ENCODE results near the gene GPR17.

GPR17 gene

DNA sequence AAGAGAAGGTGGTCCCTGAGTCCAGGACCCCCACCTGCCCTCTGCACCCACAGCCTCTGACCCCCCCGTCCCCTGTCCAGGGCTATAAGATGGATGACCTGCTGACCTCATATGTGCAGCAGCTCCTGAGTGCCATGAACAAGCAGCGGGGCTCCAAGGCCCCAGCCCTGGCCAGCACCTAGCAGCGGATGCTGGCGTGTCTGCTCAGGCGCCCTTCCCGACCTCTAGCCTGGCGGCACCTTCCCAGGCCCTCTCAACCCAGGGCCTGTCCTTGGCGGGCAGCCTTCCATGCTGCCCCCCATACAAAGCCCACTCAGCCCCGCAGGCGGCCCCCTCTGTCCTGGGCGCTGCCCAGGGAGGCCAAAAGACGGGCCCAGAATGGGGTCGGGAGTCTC, 8.7 kb upstream of the GPR17 start:
- TF ChIP-seq, protein P1, sequence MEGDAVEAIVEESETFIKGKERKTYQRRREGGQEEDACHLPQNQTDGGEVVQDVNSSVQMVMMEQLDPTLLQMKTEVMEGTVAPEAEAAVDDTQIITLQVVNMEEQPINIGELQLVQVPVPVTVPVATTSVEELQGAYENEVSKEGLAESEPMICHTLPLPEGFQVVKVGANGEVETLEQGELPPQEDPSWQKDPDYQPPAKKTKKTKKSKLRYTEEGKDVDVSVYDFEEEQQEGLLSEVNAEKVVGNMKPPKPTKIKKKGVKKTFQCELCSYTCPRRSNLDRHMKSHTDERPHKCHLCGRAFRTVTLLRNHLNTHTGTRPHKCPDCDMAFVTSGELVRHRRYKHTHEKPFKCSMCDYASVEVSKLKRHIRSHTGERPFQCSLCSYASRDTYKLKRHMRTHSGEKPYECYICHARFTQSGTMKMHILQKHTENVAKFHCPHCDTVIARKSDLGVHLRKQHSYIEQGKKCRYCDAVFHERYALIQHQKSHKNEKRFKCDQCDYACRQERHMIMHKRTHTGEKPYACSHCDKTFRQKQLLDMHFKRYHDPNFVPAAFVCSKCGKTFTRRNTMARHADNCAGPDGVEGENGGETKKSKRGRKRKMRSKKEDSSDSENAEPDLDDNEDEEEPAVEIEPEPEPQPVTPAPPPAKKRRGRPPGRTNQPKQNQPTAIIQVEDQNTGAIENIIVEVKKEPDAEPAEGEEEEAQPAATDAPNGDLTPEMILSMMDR (IDR thresholded peaks at IDR 0.05; ENCODE audit: low read depth, low read length), result no peak
- TF ChIP-seq EZH2phosphoT487 (IDR thresholded peaks at IDR 0.05; ENCODE audit: low read depth), result no peak
- Histone ChIP-seq H3K4me1 (ENCODE audit: low read length) (peaks cover 33% of the 10 kb centered on the region), H3K27ac (ENCODE audit: low read length) (no peak overlapping the region), H3K4me3 (ENCODE audit: low read length) (no peak overlapping the region), H3K79me2 (ENCODE audit: low read length) (no peaks in the 10 kb centered on the region), H4K20me1 (ENCODE audit: insufficient read depth, low read length) (no peaks in the 10 kb centered on the region), H3K9me3 (ENCODE audit: insufficient read depth, low read length) (no peaks in the 10 kb centered on the region), H3K9ac (ENCODE audit: low read length) (no peak overlapping the region), H3K4me2 (ENCODE audit: low read length) (peak overlapping the region; percentile 8; the same call in 1 of the 2 replicates), H2AFZ (ENCODE audit: low read depth, low read length) (no peak overlapping the region), H3K27me3 (ENCODE audit: low read depth, low read length) (no peaks in the 10 kb centered on the region), H3K36me3 (replicated peaks; ENCODE audit: low read depth, low read length) (no peaks in the 10 kb centered on the region)

DNA sequence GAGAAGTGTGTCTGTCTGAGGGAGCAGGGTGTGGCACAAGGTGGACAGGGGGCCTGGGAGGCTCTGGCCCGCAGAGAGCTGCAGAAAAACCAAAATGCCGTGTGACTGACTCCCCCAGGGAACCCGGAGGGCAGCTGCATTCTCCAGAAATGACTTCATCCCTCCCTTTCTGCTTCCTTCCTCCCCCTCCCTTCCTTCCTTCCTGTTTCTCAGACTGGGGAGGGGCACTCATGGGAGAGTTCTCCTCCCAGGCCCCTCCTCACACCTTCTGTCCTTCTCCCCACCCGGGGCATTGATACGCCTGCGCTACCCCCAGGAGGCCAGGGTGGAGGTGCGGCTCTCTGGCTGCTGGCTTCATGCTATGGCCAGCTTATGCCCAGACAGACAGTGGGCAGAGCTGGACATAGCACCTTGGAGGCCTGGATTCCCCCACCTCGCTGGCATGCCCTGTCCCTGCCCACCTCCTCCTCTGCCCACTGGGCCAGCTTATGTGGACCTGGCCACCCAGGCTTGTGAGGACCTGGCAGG, 8.2 kb upstream of the GPR17 start:
- no peaks in the 10 kb centered on the region for H3K27me3 ChIP-seq (ENCODE audit: low read depth, low read length)
- H3K36me3 ChIP-seq (replicated peaks; ENCODE audit: low read depth, low read length), result no peaks in the 10 kb centered on the region
- H3K9me3 ChIP-seq (ENCODE audit: insufficient read depth, low read length), result no peaks in the 10 kb centered on the region
- no peak overlapping the region for H3K27ac ChIP-seq (ENCODE audit: low read length)
- H2AFZ ChIP-seq (ENCODE audit: low read depth, low read length), result no peak overlapping the region
- no peak overlapping the region for H3K9ac ChIP-seq (ENCODE audit: low read length)
- H3K4me1 ChIP-seq (ENCODE audit: low read length), result peaks cover 27% of the 10 kb centered on the region
- no peaks in the 10 kb centered on the region for H4K20me1 ChIP-seq (ENCODE audit: insufficient read depth, low read length)
- no peaks in the 10 kb centered on the region for H3K79me2 ChIP-seq (ENCODE audit: low read length)
- TF ChIP-seq, protein P1 (IDR thresholded peaks at IDR 0.05; ENCODE audit: low read depth, low read length), result no peak
- no peak for TF ChIP-seq EZH2phosphoT487 (IDR thresholded peaks at IDR 0.05; ENCODE audit: low read depth)
- H3K4me2 ChIP-seq (ENCODE audit: low read length), result peak overlapping the region; percentile 8; the same call in 1 of the 2 replicates
- H3K4me3 ChIP-seq (ENCODE audit: low read length), result no peak overlapping the region

- H3K4me2 ChIP-seq (ENCODE audit: low read length), result no peak overlapping the region
Measured at GRCh38 chr2:127638361-127639110, 7.4 kb upstream of the GPR17 start.

DNA sequence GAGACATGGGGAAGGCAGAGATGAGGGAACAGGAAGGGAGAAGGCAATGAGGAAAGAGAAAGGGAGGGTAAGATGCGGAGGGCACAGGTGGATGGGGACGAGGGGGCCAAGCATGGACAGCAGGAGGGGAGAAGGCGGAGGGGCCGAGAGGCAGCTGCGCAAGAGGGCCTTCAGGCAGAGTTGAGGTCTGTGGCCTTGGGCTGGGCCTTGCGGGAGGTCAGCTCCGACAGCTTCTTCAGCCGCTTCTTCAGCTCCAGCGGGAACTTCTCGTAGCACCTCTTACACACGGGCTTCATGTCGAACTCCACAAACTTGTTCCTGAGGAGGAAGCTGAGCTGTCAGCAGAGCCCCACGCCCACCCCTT, 6.9 kb upstream of the GPR17 start:
- no peak overlapping the region for H3K9ac ChIP-seq (ENCODE audit: low read length)
- no peaks in the 10 kb centered on the region for H3K36me3 ChIP-seq (replicated peaks; ENCODE audit: low read depth, low read length)
- no peaks in the 10 kb centered on the region for H4K20me1 ChIP-seq (ENCODE audit: insufficient read depth, low read length)
- H3K27me3 ChIP-seq (ENCODE audit: low read depth, low read length), result no peaks in the 10 kb centered on the region
- H3K4me3 ChIP-seq (ENCODE audit: low read length), result no peak overlapping the region
- no peaks in the 10 kb centered on the region for H3K79me2 ChIP-seq (ENCODE audit: low read length)
- H3K27ac ChIP-seq (ENCODE audit: low read length), result no peak overlapping the region
- TF ChIP-seq, protein P1 (IDR thresholded peaks at IDR 0.05; ENCODE audit: low read depth, low read length), result no peak
- TF ChIP-seq EZH2phosphoT487 (IDR thresholded peaks at IDR 0.05; ENCODE audit: low read depth), result no peak
- no peak overlapping the region for H2AFZ ChIP-seq (ENCODE audit: low read depth, low read length)
- H3K4me1 ChIP-seq (ENCODE audit: low read length), result peaks cover 19% of the 10 kb centered on the region
- H3K9me3 ChIP-seq (ENCODE audit: insufficient read depth, low read length), result no peaks in the 10 kb centered on the region
- H3K4me2 ChIP-seq (ENCODE audit: low read length), result no peak overlapping the region

More at GRCh38 chr2:127638361-127639110, 7.4 kb upstream of the GPR17 start:
- H3K27me3 ChIP-seq (ENCODE audit: low read depth, low read length), result no peaks in the 10 kb centered on the region
- TF ChIP-seq EZH2phosphoT487 (IDR thresholded peaks at IDR 0.05; ENCODE audit: low read depth), result no peak
- TF ChIP-seq, protein P1 (IDR thresholded peaks at IDR 0.05; ENCODE audit: low read depth, low read length), result no peak
- H3K79me2 ChIP-seq (ENCODE audit: low read length), result no peaks in the 10 kb centered on the region
- no peak overlapping the region for H3K9ac ChIP-seq (ENCODE audit: low read length)
- no peak overlapping the region for H3K4me3 ChIP-seq (ENCODE audit: low read length)
- no peak overlapping the region for H3K27ac ChIP-seq (ENCODE audit: low read length)
- no peaks in the 10 kb centered on the region for H3K9me3 ChIP-seq (ENCODE audit: insufficient read depth, low read length)
- peaks cover 20% of the 10 kb centered on the region for H3K4me1 ChIP-seq (ENCODE audit: low read length)
- H2AFZ ChIP-seq (ENCODE audit: low read depth, low read length), result no peak overlapping the region
- H4K20me1 ChIP-seq (ENCODE audit: insufficient read depth, low read length), result no peaks in the 10 kb centered on the region
- no peaks in the 10 kb centered on the region for H3K36me3 ChIP-seq (replicated peaks; ENCODE audit: low read depth, low read length)

Data from OCI-LY3 (cell line).